Brain microvascular endothelial cell (primary cell): ENCODE measurements around the gene SH3PXD2A.

Experiments used
- DNase-seq: peaks from one replicate; pipeline ENCODE4 v3.0.0-alpha.2; 2020
- H3K27ac ChIP-seq: fragments of 250-450 bp; sonication (Bioruptor Pico); 2 replicates; pipeline ENCODE4 v1.5.1; 2020; ENCODE audit warnings: mild to moderate bottlenecking, moderate library complexity
- H3K27me3 ChIP-seq: fragments of 250-450 bp; sonication (Bioruptor Pico); replicated peaks from 2 replicates; pipeline ENCODE4 v1.5.1; 2020; ENCODE audit warnings: mild to moderate bottlenecking
- H3K36me3 ChIP-seq: fragments of 250-450 bp; sonication (Bioruptor Pico); replicated peaks from 2 replicates; pipeline ENCODE4 v1.5.1; 2020; ENCODE audit warnings: mild to moderate bottlenecking
- H3K4me3 ChIP-seq: 2 replicates; pipeline ENCODE4 v1.5.1; 2011; ENCODE audit warnings: low read depth, mild to moderate bottlenecking, control low read depth, low read length, moderate library complexity
- CTCF ChIP-seq: IDR thresholded peaks from 2 replicates; pipeline ENCODE4 v1.5.1; 2011; ENCODE audit warnings: low read depth, mild to moderate bottlenecking, moderate library complexity, low read length, control low read depth, inconsistent platforms; ENCODE audit errors: missing control alignments
- in situ Hi-C: cut with HindIII; loops from 2 replicates; pipeline ENCODE4 v1.10.0; 2017; ENCODE audit warnings: low sequenced_read_pairs, low pct_ligation_motif_present

The SH3PXD2A gene

GRCh38 chr10:103575416-103576075 is 279.8 kb downstream of the SH3PXD2A start:
- no peak overlapping the region for H3K27ac ChIP-seq
- in situ Hi-C loops = no loop called here
- no peak overlapping the region for H3K4me3 ChIP-seq
- peaks cover 54% of the 10 kb centered on the region for H3K27me3 ChIP-seq
- DNase-seq = no peak
- TF ChIP-seq CTCF = no peak
- H3K36me3 ChIP-seq = no peaks in the 10 kb centered on the region

GRCh38 chr10:103574097-103575061 is 281.0 kb downstream of the SH3PXD2A start:
- DNase-seq = no peak
- no peak for TF ChIP-seq CTCF
- Histone ChIP-seq H3K27ac (no peak overlapping the region), H3K4me3 (no peak overlapping the region), H3K36me3 (no peaks in the 10 kb centered on the region), H3K27me3 (peaks cover 53% of the 10 kb centered on the region)
- in situ Hi-C loops = no loop called here

GRCh38 chr10:103573205-103573487 is 282.2 kb downstream of the SH3PXD2A start:
- no peak for TF ChIP-seq CTCF
- in situ Hi-C loops = no loop called here
- Histone ChIP-seq H3K27ac (no peak overlapping the region), H3K27me3 (peaks cover 48% of the 10 kb centered on the region), H3K4me3 (no peak overlapping the region), H3K36me3 (no peaks in the 10 kb centered on the region)
- DNase-seq = no peak

- Histone ChIP-seq H3K36me3 (no peaks in the 10 kb centered on the region), H3K4me3 (no peak overlapping the region), H3K27ac (no peak overlapping the region), H3K27me3 (peaks cover 45% of the 10 kb centered on the region)
- in situ Hi-C loops = no loop called here
- no peak for TF ChIP-seq CTCF
- DNase-seq = no peak
Observed at GRCh38 chr10:103572347-103573204, 282.8 kb downstream of the SH3PXD2A start.

- in situ Hi-C loops = no loop called here
- TF ChIP-seq CTCF = no peak
- no peak for DNase-seq
Observed at GRCh38 chr10:103571656-103571975, 283.8 kb downstream of the SH3PXD2A start.

More at GRCh38 chr10:103571656-103571975, 283.8 kb downstream of the SH3PXD2A start:
- Histone ChIP-seq H3K36me3 (no peaks in the 10 kb centered on the region), H3K4me3 (no peak overlapping the region), H3K27me3 (peaks cover 41% of the 10 kb centered on the region), H3K27ac (no peak overlapping the region)
